BLaER1 treated with 17β-estradiol and CSF1 and Interleukin-3, amounts not matched to agents 10 nM and 100 nM (cell line): Measurements from ENCODE around the gene RPL26.
A peak's percentile ranks its signal among the peaks of the same experiment; 100 is the strongest.
"Not testable (repeated sequence)": the region's sequence is repeated elsewhere in the genome, so short reads cannot be mapped to it uniquely, and the experiment has no call there.

Experiments
- H3K27ac ChIP-seq, 11 experiments: shearing (Covaris generic); formaldehyde crosslinking; 2 replicates each; pipeline ENCODE4 v1.8.1; 2022
- H3K27me3 ChIP-seq, 11 experiments: shearing (Covaris generic); formaldehyde crosslinking; 2 replicates each; pipeline ENCODE4 v1.8.1; 2022
- H3K36me3 ChIP-seq, 11 experiments: shearing (Covaris generic); formaldehyde crosslinking; 2 replicates each; pipeline ENCODE4 v1.8.1; 2022
- H3K4me1 ChIP-seq, 10 experiments: shearing (Covaris generic); formaldehyde crosslinking; 2 replicates each; pipeline ENCODE4 v1.8.1; 2022
- H3K4me2 ChIP-seq, 11 experiments: shearing (Covaris generic); formaldehyde crosslinking; 2 replicates each; pipeline ENCODE4 v1.8.1; 2022
- H3K4me3 ChIP-seq, 10 experiments: shearing (Covaris generic); formaldehyde crosslinking; 2 replicates each; pipeline ENCODE4 v1.8.1; 2022
- H3K9ac ChIP-seq, 11 experiments: shearing (Covaris generic); formaldehyde crosslinking; 2 replicates each; pipeline ENCODE4 v1.8.1; 2022
- H3K9me3 ChIP-seq, 11 experiments: shearing (Covaris generic); formaldehyde crosslinking; replicated peaks in 1 of 11; 2 replicates each; pipeline ENCODE4 v1.8.1; 2022
- H4K20me1 ChIP-seq, 11 experiments: shearing (Covaris generic); formaldehyde crosslinking; 2 replicates each; pipeline ENCODE4 v1.8.1; 2022
- Cebpa-rat ChIP-seq, 11 experiments: shearing (Covaris generic); IDR thresholded peaks; 2 replicates each; pipeline ENCODE4 v1.8.1; 2022

RPL26 gene

DNA sequence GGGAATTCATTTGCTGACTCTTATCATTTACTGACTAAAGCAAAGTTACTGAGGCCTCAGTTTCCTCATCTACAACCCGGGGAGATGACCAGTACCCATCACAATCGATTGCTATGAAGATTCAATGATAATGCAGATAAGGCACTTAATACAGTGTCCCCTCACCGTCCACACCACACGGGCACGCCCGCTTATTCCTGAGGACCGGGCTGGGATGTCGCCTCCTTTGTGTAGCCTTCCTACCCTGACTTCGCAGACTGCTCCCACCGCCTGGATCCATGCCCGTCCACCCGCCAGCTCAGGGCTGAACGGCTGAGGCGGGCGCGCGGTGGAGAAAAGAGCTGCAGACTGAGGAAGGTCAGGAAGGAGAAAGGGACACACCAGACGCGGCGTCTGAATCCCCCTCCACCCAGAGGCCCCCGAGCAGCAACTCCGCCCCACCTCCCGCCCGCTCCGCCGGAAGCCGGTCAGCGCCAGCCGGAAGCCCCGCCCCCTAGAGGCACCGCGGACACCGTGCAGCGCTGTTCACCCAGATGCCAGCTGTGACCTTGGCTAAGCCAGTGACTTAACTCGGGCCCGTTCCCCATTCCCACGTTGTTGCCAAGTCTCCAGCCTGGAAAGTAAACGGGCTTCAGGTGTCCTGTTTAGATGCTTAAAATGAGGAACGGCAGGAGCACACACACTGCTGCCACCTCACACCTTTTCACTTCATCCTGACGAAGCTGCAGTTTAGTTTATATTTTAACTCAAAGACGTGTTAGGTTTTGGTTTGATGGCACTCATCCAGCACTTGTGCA lies 6.5 kb downstream of the RPL26 start, which contains the start of gene KRABD2:
KRABD2 (minus strand) TSS at position 434 of the 797 bp plus-strand sequence.
- Histone ChIP-seq H4K20me1 (peaks cover 42 to 48% (median 48%) of the 10 kb centered on the region in 11 experiments), H3K9ac (peak within 1 kb of the TSS; percentile 84 to 98 (median 88)), H3K9me3 (peaks cover 0 to 6% (median 0%) of the 10 kb centered on the region in 11 experiments; a peak in 2 of 22 replicates), H3K4me1 (peaks cover 51 to 62% (median 58%) of the 10 kb centered on the region in 10 experiments), H3K36me3 (peaks cover 48 to 64% (median 51%) of the 10 kb centered on the region in 11 experiments), H3K4me2 (peak within 1 kb of the TSS; percentile 78 to 98 (median 93)), H3K27me3 (no peaks in the 10 kb centered on the region), H3K4me3 (peak within 1 kb of the TSS; percentile 66 to 79 (median 72)), H3K27ac (peak within 1 kb of the TSS; percentile 45 to 89 (median 81))
- no peak for TF ChIP-seq Cebpa-rat (IDR thresholded peaks at IDR 0.05)

- peaks cover 41 to 60% (median 44%) of the 10 kb centered on the region in 11 experiments for H3K36me3 ChIP-seq
- peak overlapping the region; percentile 78 to 98 (median 93) for H3K4me2 ChIP-seq
- H3K9me3 ChIP-seq, result peaks cover 0 to 6% (median 0%) of the 10 kb centered on the region in 11 experiments; a peak in 2 of 22 replicates
- H3K27ac ChIP-seq, result peak overlapping the region; percentile 45 to 89 (median 81)
- H3K27me3 ChIP-seq, result no peaks in the 10 kb centered on the region
- peaks cover 35 to 42% (median 41%) of the 10 kb centered on the region in 11 experiments for H4K20me1 ChIP-seq
- peak overlapping the region; percentile 84 to 98 (median 88) for H3K9ac ChIP-seq
- peaks cover 45 to 55% (median 51%) of the 10 kb centered on the region in 10 experiments for H3K4me1 ChIP-seq
- TF ChIP-seq Cebpa-rat (IDR thresholded peaks at IDR 0.05), result no peak
- H3K4me3 ChIP-seq, result peak overlapping the region; percentile 66 to 79 (median 72)
These were observed 7.2 kb downstream of the RPL26 start for GRCh38 chr17:8375738-8376259.

DNA sequence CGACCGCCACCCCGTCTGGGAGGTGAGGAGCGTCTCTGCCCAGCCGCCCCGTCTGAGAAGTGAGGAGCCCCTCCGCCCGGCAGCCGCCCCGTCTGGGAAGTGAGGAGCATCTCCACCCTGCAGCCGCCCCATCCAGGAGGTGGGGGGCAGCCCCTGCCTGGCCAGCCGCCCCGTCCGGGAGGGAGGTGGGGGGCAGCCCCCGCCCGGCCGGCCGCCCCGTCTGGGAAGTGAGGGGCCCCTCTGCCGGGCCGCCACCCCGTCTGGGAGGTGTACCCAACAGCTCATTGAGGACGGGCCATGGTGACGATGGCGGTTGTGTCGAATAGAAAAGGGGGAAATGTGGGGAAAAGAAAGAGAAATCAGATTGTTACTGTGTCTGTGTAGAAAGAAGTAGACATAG lies 9.1 kb downstream of the RPL26 start:
- Histone ChIP-seq H4K20me1 (peaks cover 16 to 22% (median 22%) of the 10 kb centered on the region in 11 experiments), H3K4me1 (peaks cover 25 to 51% (median 37%) of the 10 kb centered on the region in 10 experiments), H3K36me3 (peaks cover 31 to 55% (median 40%) of the 10 kb centered on the region in 11 experiments)
- H3K4me2 ChIP-seq, H3K9me3 ChIP-seq, H3K27me3 ChIP-seq, H3K4me3 ChIP-seq, H3K27ac ChIP-seq, H3K9ac ChIP-seq: not testable (repeated sequence)

GRCh38 chr17:8372422-8372821 lies 10.6 kb downstream of the RPL26 start:
- H3K27me3 ChIP-seq, result no peaks in the 10 kb centered on the region
- peaks cover 23 to 50% (median 35%) of the 10 kb centered on the region in 11 experiments for H3K36me3 ChIP-seq
- peaks cover 19 to 37% (median 24%) of the 10 kb centered on the region in 10 experiments for H3K4me1 ChIP-seq
- H4K20me1 ChIP-seq, result peaks cover 1 to 8% (median 7%) of the 10 kb centered on the region in 11 experiments; a peak in 21 of 22 replicates
- H3K9ac ChIP-seq, result no peak overlapping the region
- H3K4me2 ChIP-seq, result no peak overlapping the region
- no peak overlapping the region for H3K27ac ChIP-seq
- no peak for TF ChIP-seq Cebpa-rat (IDR thresholded peaks at IDR 0.05)
- peaks cover 0 to 6% (median 0%) of the 10 kb centered on the region in 11 experiments; a peak in 2 of 22 replicates for H3K9me3 ChIP-seq
- H3K4me3 ChIP-seq, result no peak overlapping the region

DNA sequence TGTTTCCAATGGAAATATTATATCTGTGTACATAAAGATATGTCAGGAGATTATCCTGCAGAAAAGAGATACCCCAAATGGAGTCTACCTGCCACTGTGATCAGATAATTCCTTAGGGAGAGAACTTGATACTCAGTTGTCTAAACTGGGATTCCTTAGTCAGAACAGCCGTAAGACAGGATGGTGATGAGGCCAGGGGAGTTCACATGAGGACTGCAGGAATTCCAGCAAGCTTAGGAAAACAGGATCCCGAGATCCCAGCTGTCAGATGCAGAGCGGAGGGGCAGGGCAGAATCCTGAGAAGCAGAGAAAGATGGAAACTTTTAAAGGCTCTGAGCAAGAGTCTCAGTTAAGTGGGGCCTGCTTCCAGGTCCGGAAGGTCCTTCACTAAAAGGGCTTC lies 11.2 kb downstream of the RPL26 start:
- Histone ChIP-seq H3K9me3 (peaks cover 0 to 6% (median 0%) of the 10 kb centered on the region in 11 experiments; a peak in 2 of 22 replicates), H3K27ac (no peak overlapping the region), H3K4me2 (no peak overlapping the region), H4K20me1 (peaks cover 0 to 1% (median 1%) of the 10 kb centered on the region in 11 experiments; a peak in 16 of 22 replicates), H3K36me3 (peaks cover 16 to 44% (median 29%) of the 10 kb centered on the region in 11 experiments), H3K27me3 (no peaks in the 10 kb centered on the region), H3K9ac (no peak overlapping the region), H3K4me3 (no peak overlapping the region), H3K4me1 (peaks cover 13 to 30% (median 18%) of the 10 kb centered on the region in 10 experiments)
- TF ChIP-seq Cebpa-rat (IDR thresholded peaks at IDR 0.05), result no peak

GRCh38 chr17:8369944-8370343 lies 13.0 kb downstream of the RPL26 start:
- Histone ChIP-seq H3K9ac (no peak overlapping the region), H3K36me3 (peaks cover 16 to 37% (median 27%) of the 10 kb centered on the region in 11 experiments), H4K20me1 (no peaks in the 10 kb centered on the region), H3K4me3 (no peak overlapping the region), H3K4me1 (peaks cover 0 to 17% (median 4%) of the 10 kb centered on the region in 10 experiments; a peak in 13 of 20 replicates), H3K27me3 (no peaks in the 10 kb centered on the region), H3K27ac (no peak overlapping the region), H3K4me2 (peak overlapping the region in 5 of 11 experiments; percentile 7 to 65 (median 54); a peak in 9 of 22 replicates), H3K9me3 (peaks cover 0 to 6% (median 0%) of the 10 kb centered on the region in 11 experiments; a peak in 2 of 22 replicates)
- no peak for TF ChIP-seq Cebpa-rat (IDR thresholded peaks at IDR 0.05)

GRCh38 chr17:8368193-8368592 lies 14.8 kb downstream of the RPL26 start:
- H3K4me1 ChIP-seq, result peaks cover 0 to 17% (median 4%) of the 10 kb centered on the region in 10 experiments; a peak in 10 of 20 replicates

GRCh38 chr17:8366231-8366630 lies 16.8 kb downstream of the RPL26 start:
- Histone ChIP-seq H3K36me3 (peaks cover 12 to 38% (median 23%) of the 10 kb centered on the region in 11 experiments), H3K4me2 (no peak overlapping the region), H3K27me3 (no peaks in the 10 kb centered on the region), H3K4me1 (peaks cover 0 to 21% (median 8%) of the 10 kb centered on the region in 10 experiments; a peak in 13 of 20 replicates), H3K9ac (no peak overlapping the region), H4K20me1 (no peaks in the 10 kb centered on the region), H3K4me3 (no peak overlapping the region), H3K27ac (no peak overlapping the region), H3K9me3 (no peaks in the 10 kb centered on the region)
- TF ChIP-seq Cebpa-rat (IDR thresholded peaks at IDR 0.05), result no peak

More at GRCh38 chr17:8368193-8368592, 14.8 kb downstream of the RPL26 start:
- Histone ChIP-seq H3K36me3 (peaks cover 16 to 45% (median 27%) of the 10 kb centered on the region in 11 experiments), H3K4me2 (no peak overlapping the region), H3K9ac (no peak overlapping the region), H3K9me3 (no peaks in the 10 kb centered on the region), H4K20me1 (no peaks in the 10 kb centered on the region), H3K27me3 (no peaks in the 10 kb centered on the region), H3K4me3 (no peak overlapping the region), H3K27ac (no peak overlapping the region)
- TF ChIP-seq Cebpa-rat (IDR thresholded peaks at IDR 0.05), result no peak

GRCh38 chr17:8365143-8365542 lies 17.9 kb downstream of the RPL26 start:
- H3K4me2 ChIP-seq, result no peak overlapping the region
- H3K4me3 ChIP-seq, result no peak overlapping the region
- no peak for TF ChIP-seq Cebpa-rat (IDR thresholded peaks at IDR 0.05)
- H3K9ac ChIP-seq, result no peak overlapping the region
- H3K27me3 ChIP-seq, result no peaks in the 10 kb centered on the region
- peaks cover 12 to 34% (median 23%) of the 10 kb centered on the region in 11 experiments for H3K36me3 ChIP-seq
- no peaks in the 10 kb centered on the region for H3K9me3 ChIP-seq
- H3K4me1 ChIP-seq, result peaks cover 9 to 28% (median 17%) of the 10 kb centered on the region in 10 experiments
- no peaks in the 10 kb centered on the region for H4K20me1 ChIP-seq
- no peak overlapping the region for H3K27ac ChIP-seq
